Measurements from ENCODE around the gene KCNJ4. TPM values are rescaled to one million over a fixed set of nuclear protein-coding genes. Genes with fewer than 3 reads are reported as not detected.
"Not testable (repeated sequence)": the region's sequence is repeated elsewhere in the genome, so short reads cannot be mapped to it uniquely, and the experiment has no call there.

KCNJ4 gene
- total and polyA plus RNA-seq, 5 donors, result 15.7 to 40.5 (median 33.1) TPM

GRCh38 chr22:38394929-38395624 lies 59.9 kb downstream of the KCNJ4 start:
- WGBS, result 39% methylated on average over 6 of the region's 6 CpGs
- H3K4me3 ChIP-seq (ENCODE audit: low read length); ATAC-seq; H3K27ac ChIP-seq (ENCODE audit: low read length); DNase-seq; H3K4me1 ChIP-seq (ENCODE audit: control insufficient read depth, insufficient read depth, low read length); H3K9me3 ChIP-seq (ENCODE audit: control insufficient read depth, low read length); intact Hi-C loops (cut with DNase I); H3K27me3 ChIP-seq (ENCODE audit: control insufficient read depth, insufficient read depth): not testable (repeated sequence)

- peak overlapping the region; percentile 45 for H3K27ac ChIP-seq (ENCODE audit: low read length)
- H3K9me3 ChIP-seq (ENCODE audit: control insufficient read depth, low read length); H3K27me3 ChIP-seq (ENCODE audit: control insufficient read depth, insufficient read depth); intact Hi-C loops (cut with DNase I); H3K4me3 ChIP-seq (ENCODE audit: low read length); ATAC-seq; DNase-seq; H3K4me1 ChIP-seq (ENCODE audit: control insufficient read depth, insufficient read depth, low read length): not testable (repeated sequence)
- 71% methylated on average over 4 of the region's 4 CpGs for WGBS
Measured at GRCh38 chr22:38389428-38389818, 65.6 kb downstream of the KCNJ4 start.

DNA sequence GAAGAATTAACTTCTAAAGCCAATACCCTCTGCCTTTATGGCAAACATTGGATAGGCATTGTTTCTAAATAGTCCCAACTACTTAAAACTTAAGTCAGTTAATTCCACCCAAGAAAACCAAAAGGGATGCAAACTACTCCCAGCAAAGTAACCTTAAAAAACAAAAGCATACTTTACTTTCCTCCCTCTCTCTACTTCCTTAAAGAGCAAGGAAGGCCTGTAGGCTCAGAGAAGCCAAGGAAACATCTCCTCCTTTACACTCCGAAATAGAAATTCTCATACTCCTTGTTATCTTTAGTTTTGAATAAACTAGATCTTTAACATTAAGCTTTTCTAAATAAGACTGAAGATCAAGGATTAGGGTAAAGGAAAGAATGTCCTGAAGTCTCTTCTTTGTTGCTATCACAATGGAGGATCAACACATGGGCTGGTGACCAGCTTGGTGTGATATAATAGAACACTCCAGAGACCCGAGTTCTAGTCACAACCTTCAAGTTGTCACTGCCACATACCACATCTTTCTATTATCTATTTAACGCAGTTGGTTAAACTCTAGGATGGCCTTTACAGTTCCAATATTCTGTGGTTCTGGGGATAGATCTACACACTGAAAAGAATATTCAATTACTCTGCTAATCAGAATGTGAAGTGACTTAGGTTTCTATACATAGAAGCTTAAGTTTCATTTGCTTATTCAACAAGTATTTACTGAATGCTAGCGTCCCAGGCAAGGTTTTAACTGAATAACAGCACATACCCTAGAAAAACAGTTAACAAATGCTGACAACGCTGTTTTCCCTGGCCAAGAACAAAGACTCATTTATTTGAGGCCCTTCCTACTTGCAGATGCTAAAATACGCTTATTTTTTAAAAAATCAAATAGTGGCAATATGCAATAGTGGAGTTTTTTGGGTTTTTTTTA lies 66.2 kb downstream of the KCNJ4 start:
- H3K27ac ChIP-seq (ENCODE audit: low read length); intact Hi-C loops (cut with DNase I); H3K4me3 ChIP-seq (ENCODE audit: low read length); DNase-seq; H3K27me3 ChIP-seq (ENCODE audit: control insufficient read depth, insufficient read depth); H3K9me3 ChIP-seq (ENCODE audit: control insufficient read depth, low read length); ATAC-seq; H3K4me1 ChIP-seq (ENCODE audit: control insufficient read depth, insufficient read depth, low read length): not testable (repeated sequence)
- 59% methylated on average over 6 of the region's 6 CpGs for WGBS

GRCh38 chr22:38386918-38387317 lies 68.1 kb downstream of the KCNJ4 start:
- H3K27ac ChIP-seq (ENCODE audit: low read length); H3K9me3 ChIP-seq (ENCODE audit: control insufficient read depth, low read length); ATAC-seq; H3K4me1 ChIP-seq (ENCODE audit: control insufficient read depth, insufficient read depth, low read length); H3K4me3 ChIP-seq (ENCODE audit: low read length); intact Hi-C loops (cut with DNase I); H3K27me3 ChIP-seq (ENCODE audit: control insufficient read depth, insufficient read depth); DNase-seq: not testable (repeated sequence)
- 34% methylated on average over 5 of the region's 5 CpGs for WGBS

DNA sequence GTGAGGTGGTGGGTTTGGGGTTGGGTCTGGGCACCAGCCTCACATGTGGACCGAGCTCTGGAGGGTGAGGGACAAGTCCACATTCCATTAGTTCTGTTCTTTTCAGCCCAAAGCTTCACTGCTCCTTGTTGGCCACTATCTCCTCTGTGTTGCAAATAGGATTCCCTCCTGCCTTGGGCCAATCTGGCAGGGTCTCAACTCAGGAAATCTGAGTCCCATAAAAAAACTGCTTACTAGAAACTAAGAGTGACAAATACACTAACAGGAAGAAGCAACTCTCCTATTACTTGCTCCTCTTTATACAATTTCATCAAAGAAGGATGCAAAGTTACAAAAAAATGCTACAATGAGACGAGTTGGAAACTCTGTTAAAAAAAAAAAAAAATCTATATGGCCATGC lies 71.6 kb downstream of the KCNJ4 start:
- H3K27ac ChIP-seq (ENCODE audit: low read length), result no peak overlapping the region
- 74% methylated on average over 2 of the region's 2 CpGs for WGBS
- H3K27me3 ChIP-seq (ENCODE audit: control insufficient read depth, insufficient read depth), result no peaks in the 10 kb centered on the region
- DNase-seq (no peak), ATAC-seq (no peak)
- intact Hi-C loops (cut with DNase I), result no loop called here
- H3K4me1 ChIP-seq (ENCODE audit: control insufficient read depth, insufficient read depth, low read length), result peaks cover 4% of the 10 kb centered on the region
- H3K9me3 ChIP-seq (ENCODE audit: control insufficient read depth, low read length), result no peaks in the 10 kb centered on the region
- no peak overlapping the region for H3K4me3 ChIP-seq (ENCODE audit: low read length)

GRCh38 chr22:38381371-38381770 lies 73.6 kb downstream of the KCNJ4 start:
- DNase-seq; H3K9me3 ChIP-seq (ENCODE audit: control insufficient read depth, low read length); H3K4me3 ChIP-seq (ENCODE audit: low read length); ATAC-seq; H3K27ac ChIP-seq (ENCODE audit: low read length); H3K4me1 ChIP-seq (ENCODE audit: control insufficient read depth, insufficient read depth, low read length); intact Hi-C loops (cut with DNase I); H3K27me3 ChIP-seq (ENCODE audit: control insufficient read depth, insufficient read depth): not testable (repeated sequence)
- WGBS, result 70% methylated on average over 3 of the region's 3 CpGs

Other genes starting within 250 kb of the KCNJ4 start
- 10 to 100 TPM; 48.2 to 55.8 (median 49.5) TPM for gene TMEM184B, start 182.2 kb downstream of the KCNJ4 start, total RNA-seq
- 32.2 TPM for gene TMEM184B, start 182.2 kb downstream of the KCNJ4 start, polyA plus RNA-seq
- 10 to 100 TPM; 69.7 to 88.6 (median 81.0) TPM for gene CSNK1E, start 137.8 kb downstream of the KCNJ4 start, total RNA-seq
- gene CSNK1E, start 137.8 kb downstream of the KCNJ4 start, polyA plus RNA-seq, result 76.3 TPM
- gene KDELR3, start 12.9 kb upstream of the KCNJ4 start, total RNA-seq, result 1 to 10 TPM; 5.0 to 8.3 (median 7.4) TPM
- 7.9 TPM for gene KDELR3, start 12.9 kb upstream of the KCNJ4 start, polyA plus RNA-seq
- gene DDX17, start 51.1 kb upstream of the KCNJ4 start, total RNA-seq, result 100 to 1,000 TPM; 216 to 253 (median 238) TPM
- 134 TPM for gene DDX17, start 51.1 kb upstream of the KCNJ4 start, polyA plus RNA-seq
- gene DMC1, start 115.0 kb upstream of the KCNJ4 start, total RNA-seq, result 1 to 10 TPM in 3 of 4 donors, under 1 TPM in 1; 0.83 to 3.2 (median 1.9) TPM
- 6.5 TPM for gene DMC1, start 115.0 kb upstream of the KCNJ4 start, polyA plus RNA-seq
- 1 to 10 TPM in 2 of 4 donors, under 1 TPM in 2; 0.47 to 1.2 (median 0.98) TPM for gene FAM227A, start 201.2 kb upstream of the KCNJ4 start, total RNA-seq
- gene FAM227A, start 201.2 kb upstream of the KCNJ4 start, polyA plus RNA-seq, result 0.23 TPM
- gene CBY1, start 201.4 kb upstream of the KCNJ4 start, total RNA-seq, result 10 to 100 TPM; 35.6 to 45.3 (median 40.9) TPM
- gene CBY1, start 201.4 kb upstream of the KCNJ4 start, polyA plus RNA-seq, result 63.0 TPM
- gene TOMM22, start 226.8 kb upstream of the KCNJ4 start, total RNA-seq, result 10 to 100 TPM; 57.8 to 67.3 (median 59.9) TPM
- 41.0 TPM for gene TOMM22, start 226.8 kb upstream of the KCNJ4 start, polyA plus RNA-seq
- 10 to 100 TPM; 21.4 to 28.6 (median 22.5) TPM for gene JOSD1, start 245.7 kb upstream of the KCNJ4 start, total RNA-seq
- gene JOSD1, start 245.7 kb upstream of the KCNJ4 start, polyA plus RNA-seq, result 14.3 TPM

Data from right cardiac atrium (tissue), 5 donors.